HepG2 (cell line): ENCODE measurements around the gene ITLN2. TPM values are rescaled to one million over a fixed set of nuclear protein-coding genes. Genes with fewer than 3 reads are reported as not detected.
"Not testable (repeated sequence)": the region's sequence is repeated elsewhere in the genome, so short reads cannot be mapped to it uniquely, and the experiment has no call there.

Experiments
- ATAC-seq: fragments of 200-7000 bp; cut with Tn5 transposase; 3 replicates; pipeline ENCODE4 v1.9.1; 2020; ENCODE audit warnings: mild to moderate bottlenecking, moderate library complexity
- BruUV-seq: library from RNA; stranded (reverse); fragments of 400-500 nt; replicated peaks from 2 replicates; lab custom pipeline; 2021; lab: Mats Ljungman, UMichigan
- CTCF ChIA-PET: fragments of 300-600 bp; formaldehyde crosslinking; extraction: SDS; loops from one replicate; lab custom pipeline; 2021; ENCODE audit warnings: low total read pairs, inconsistent platforms, low intra/inter-chr PET ratio; lab: Yijun Ruan, JAX
- POLR2A ChIA-PET: fragments of 350-600 bp; sonication (Branson Sonifier 250); formaldehyde crosslinking; loops from one replicate; lab custom pipeline; 2020; ENCODE audit warnings: antibody characterized with exemption, inconsistent platforms; lab: Yijun Ruan, JAX
- DNase-seq: peaks from one replicate; pipeline ENCODE4 v3.0.0-alpha.2; 2015; ENCODE audit warnings: low spot score
- FAIRE-seq: peaks from 3 replicates; lab custom pipeline; 2011; peaks lifted over from hg19 to GRCh38; lab: Jason Lieb, UNC
- H2AFZ ChIP-seq: one replicate; pipeline ENCODE4 v1.6.1; 2011; ENCODE audit warnings: low read length, inconsistent platforms
- H3K27ac ChIP-seq: fragments of 300-600 bp; 3 replicates; pipeline ENCODE4 v1.8.0; 2011; ENCODE audit warnings: mixed run types, mild to moderate bottlenecking, mixed read lengths, low read length, inconsistent platforms; ENCODE audit not compliant: insufficient read depth; ENCODE audit errors: extremely low read length
- H3K27me3 ChIP-seq, 2 experiments: fragments of 200-600 bp in 1 of 2; 2 replicates in 1 of 2; 3 replicates in 1 of 2; pipeline versions ENCODE4 v1.6.0 to v1.8.0; 2011; ENCODE audit warnings: low read length in 2 of 2, mild to moderate bottlenecking in 2 of 2, moderate library complexity in 2 of 2, inconsistent platforms in 1 of 2; ENCODE audit not compliant: insufficient read depth in 2 of 2, control insufficient read depth in 1 of 2
- H3K36me3 ChIP-seq, 2 experiments: fragments of 200-600 bp in 1 of 2; replicated peaks in 1 of 2; 2 replicates in 1 of 2; 3 replicates in 1 of 2; pipeline versions ENCODE4 v1.5.1 to v1.8.0; 2011; ENCODE audit warnings: low read length in 2 of 2, inconsistent platforms in 1 of 2; ENCODE audit not compliant: insufficient read depth in 2 of 2, control insufficient read depth in 1 of 2
- H3K4me1 ChIP-seq: 2 replicates; pipeline ENCODE4 v1.5.1; 2012; ENCODE audit warnings: low read length, inconsistent platforms; ENCODE audit not compliant: insufficient read depth
- H3K4me2 ChIP-seq: 2 replicates; pipeline ENCODE4 v1.6.0; 2011; ENCODE audit warnings: low read depth, low read length, inconsistent platforms
- H3K4me3 ChIP-seq, 3 experiments: fragments of 200-600 bp in 1 of 3; sonication (generic), shearing (Covaris generic) in 1 of 3; replicated peaks in 1 of 3; 2 replicates each; pipeline ENCODE4 v1.5.1; 2011 to 2016; ENCODE audit warnings: low read length in 3 of 3, inconsistent platforms in 2 of 3, low read depth in 2 of 3, mild to moderate bottlenecking in 2 of 3, control low read depth in 1 of 3, mixed read lengths in 1 of 3; ENCODE audit not compliant: insufficient read depth in 1 of 3
- H3K79me2 ChIP-seq: one replicate; pipeline ENCODE4 v1.6.1; 2011; ENCODE audit warnings: low read length, inconsistent platforms; ENCODE audit not compliant: insufficient read depth
- H3K9ac ChIP-seq: 2 replicates; pipeline ENCODE4 v1.6.0; 2011; ENCODE audit warnings: mild to moderate bottlenecking, low read depth, low read length, inconsistent platforms; ENCODE audit not compliant: insufficient read depth
- H3K9me3 ChIP-seq: 2 replicates; pipeline ENCODE4 v1.5.1; 2012; ENCODE audit warnings: mild to moderate bottlenecking, low read length
- H4K20me1 ChIP-seq: 2 replicates; pipeline ENCODE4 v1.6.0; 2011; ENCODE audit warnings: inconsistent platforms, mild to moderate bottlenecking, low read length, moderate library complexity; ENCODE audit not compliant: insufficient read depth
- CBX2 ChIP-seq, 2 experiments: fragments of 200-600 bp in 1 of 2; sonication (generic); formaldehyde crosslinking in 1 of 2; IDR thresholded peaks; 2 replicates each; pipeline versions ENCODE4 v1.7.0 to v1.8.1; 2018 to 2022; ENCODE audit warnings: low read depth in 2 of 2, low read length in 1 of 2, mild to moderate bottlenecking in 1 of 2, missing genetic modification reagents in 1 of 2
- CTCF ChIP-seq: sonication (generic); formaldehyde crosslinking; IDR thresholded peaks from 2 replicates; pipeline ENCODE4 v1.5.0; 2020; ENCODE audit warnings: mild to moderate bottlenecking, missing genetic modification reagents, moderate library complexity
- FOXK2 ChIP-seq: fragments of 450-650 bp; IDR thresholded peaks from 2 replicates; pipeline ENCODE4 v1.6.1; 2016
- HDAC6 ChIP-seq: fragments of 200-600 bp; sonication (generic); IDR thresholded peaks from 2 replicates; pipeline ENCODE4 v1.7.0; 2017; ENCODE audit warnings: mild to moderate bottlenecking, antibody characterized with exemption, low read length, low read depth
- ISL2 ChIP-seq: sonication (generic); formaldehyde crosslinking; IDR thresholded peaks from 2 replicates; pipeline ENCODE4 v1.5.0; 2020; ENCODE audit warnings: missing genetic modification reagents
- ZNF432 ChIP-seq: sonication (generic); formaldehyde crosslinking; IDR thresholded peaks from 2 replicates; pipeline ENCODE4 v1.5.0; 2020; ENCODE audit warnings: missing genetic modification reagents, mild to moderate bottlenecking, borderline replicate concordance
- WGBS: methylation state at CpG from one replicate; pipeline ENCODE4 v1.1.6; 2017; ENCODE audit warnings: low lambda C conversion rate; 5-methylcytosine and 5-hydroxymethylcytosine counted together
- in situ Hi-C: cut with HindIII; loops from 2 replicates; pipeline ENCODE4 v1.10.0; 2017; ENCODE audit warnings: low pct_unique_long_range_greater_than_20kb; ENCODE audit not compliant: extremely low pct_ligation_motif_present
- intact Hi-C: fragments of 100-400 bp; cut with micrococcal nuclease; formaldehyde crosslinking; loops from one replicate; pipeline ENCODE4 v1.10.0; 2022; ENCODE audit not compliant: unreplicated experiment
- polyA plus RNA-seq, 8 experiments: library from polyadenylated mRNA; depleted of rRNA in 3 of 8; stranded (reverse) in 7 of 8; unstranded in 1 of 8; fragments of >200 nt; fragmentation: Illumina TruSeq in 4 of 8; extraction: Trizol in 4 of 8; gene quantifications; 2 replicates each; pipeline versions ENCODE4 v1.2.1 to v1.2.3, GENCODE V29; 2011 to 2016; ENCODE audit warnings: low read depth in 4 of 8, missing spikeins in 1 of 8, mixed read lengths in 1 of 8; ENCODE audit not compliant: insufficient read depth in 1 of 8
- total RNA-seq, 5 experiments: library from RNA; depleted of rRNA; stranded (reverse); fragments of >200 nt; fragmentation: Illumina TruSeq; extraction: Trizol; gene quantifications; 2 replicates each; pipeline ENCODE4 v1.2.3, GENCODE V29; 2016; ENCODE audit warnings: low read depth in 1 of 5

The ITLN2 gene
- total and polyA plus RNA-seq, 2 of the 13 experiments (the other 11 are each of a cell fraction or from before 2014, with no cell fraction given): not detected

- TF ChIP-seq CTCF (CRISPR knock-in tag) (no peak), CBX2 (IDR thresholded peaks at IDR 0.05; ENCODE audit: low read depth, low read length) (no peak), CBX2 (CRISPR knock-in tag; IDR thresholded peaks at IDR 0.05; ENCODE audit: low read depth) (no peak)
- TF ChIP-seq, all 625 proteins: peak for 0
Observed at GRCh38 chr1:160905617-160905989, 49.0 kb downstream of the ITLN2 start (continued).

GRCh38 chr1:160904783-160905616 lies 49.6 kb downstream of the ITLN2 start:
- POLR2A ChIA-PET: no interaction called here
- Histone ChIP-seq H4K20me1 (no peaks in the 10 kb centered on the region), H3K9ac (no peak overlapping the region), H3K4me3 (no peak overlapping the region), H3K27me3 (no peaks in the 10 kb centered on the region), H2AFZ (no peak overlapping the region), H3K36me3 (no peaks in the 10 kb centered on the region), H3K79me2 (no peaks in the 10 kb centered on the region), H3K4me2 (no peak overlapping the region), H3K27ac (no peak overlapping the region), H3K4me1 (no peaks in the 10 kb centered on the region), H3K9me3 (no peaks in the 10 kb centered on the region)
- intact Hi-C loops (no loop called here), in situ Hi-C loops (no loop called here)
- CTCF ChIA-PET: no interaction called here
- DNase-seq (no peak), ATAC-seq (no peak), FAIRE-seq (no peak)
- no TSS peak for BruUV-seq
- WGBS: 33% methylated on average over 8 of the region's 8 CpGs
- no peak for TF ChIP-seq HDAC6
- no peak for TF ChIP-seq ISL2 (CRISPR knock-in tag)
- no peak for TF ChIP-seq FOXK2
- TF ChIP-seq ZNF432 (CRISPR knock-in tag): no peak

- CTCF ChIA-PET, H3K9ac ChIP-seq, in situ Hi-C loops, ATAC-seq, H2AFZ ChIP-seq, BruUV-seq, H3K9me3 ChIP-seq, DNase-seq, H3K27ac ChIP-seq, H4K20me1 ChIP-seq, FAIRE-seq, H3K4me1 ChIP-seq, intact Hi-C loops, H3K36me3 ChIP-seq, H3K4me3 ChIP-seq, H3K4me2 ChIP-seq, H3K27me3 ChIP-seq, H3K79me2 ChIP-seq, POLR2A ChIA-PET: not testable (repeated sequence)
- 0% methylated on average over 1 of the region's 1 CpG for WGBS
Observed at GRCh38 chr1:160902251-160902650, 52.4 kb downstream of the ITLN2 start.
